ENCODE data around the gene WDR47. TPM values are rescaled to one million over a fixed set of nuclear protein-coding genes. Genes with fewer than 3 reads are reported as not detected.
"Not testable (repeated sequence)": the region's sequence is repeated elsewhere in the genome, so short reads cannot be mapped to it uniquely, and the experiment has no call there.

Gene WDR47
- total and polyA plus RNA-seq, 2 experiments from 2014 or later: 6.7 to 9.7 TPM

DNA sequence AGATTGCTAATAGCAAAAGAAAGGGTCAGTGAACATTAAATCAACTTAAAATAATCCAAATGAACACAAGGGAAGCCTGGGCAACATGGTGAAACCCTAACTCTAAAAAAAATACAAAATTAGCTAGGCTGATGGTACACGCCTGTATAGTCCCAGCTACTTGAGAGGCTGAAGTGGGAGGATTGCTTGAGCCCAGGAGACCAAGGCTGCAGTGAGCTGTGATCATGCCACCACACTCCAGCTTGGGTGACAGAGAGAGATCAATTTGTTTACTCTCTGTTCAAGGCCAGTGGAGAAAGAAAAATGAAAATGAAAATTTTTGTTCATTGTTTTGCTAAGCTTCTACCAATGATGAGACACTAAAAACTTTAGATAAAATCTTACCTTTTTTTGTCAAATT lies 24.8 kb downstream of the WDR47 start:
- Histone ChIP-seq H3K9me3 (ENCODE audit: low read depth) (no peaks in the 10 kb centered on the region), H3K4me3 (no peak overlapping the region), H2AFZ (no peak overlapping the region), H3K9me2 (replicated peaks; ENCODE audit: insufficient read depth) (no peaks in the 10 kb centered on the region), H3K36me3 (replicated peaks; ENCODE audit: insufficient read depth, low read depth) (no peaks in the 10 kb centered on the region), H4K20me1 (ENCODE audit: insufficient read depth, poor library complexity, severe bottlenecking) (no peaks in the 10 kb centered on the region), H3K27me3 (no peaks in the 10 kb centered on the region), H3K27ac (no peak overlapping the region), H3K79me2 (no peaks in the 10 kb centered on the region), H3K4me1 (ENCODE audit: insufficient read depth) (no peaks in the 10 kb centered on the region), H3K4me2 (no peak overlapping the region)
- DNase-seq (ENCODE audit: low spot score): no peak
- WGBS (ENCODE audit: low lambda C conversion rate, missing lambda C conversion rate): 100% methylated on average over 1 of the region's 1 CpG
- TF ChIP-seq EZH2 (IDR thresholded peaks at IDR 0.05; ENCODE audit: borderline replicate concordance) (no peak), CTCF (IDR thresholded peaks at IDR 0.05; ENCODE audit: poor library complexity) (no peak), EZH2phosphoT487 (IDR thresholded peaks at IDR 0.05; ENCODE audit: low read depth, severe bottlenecking, unreplicated experiment) (no peak)

GRCh38 chr1:109011335-109011734 lies 30.6 kb downstream of the WDR47 start:
- 73% methylated on average over 7 of the region's 7 CpGs for WGBS (ENCODE audit: low lambda C conversion rate, missing lambda C conversion rate)
- no peak overlapping the region for H3K4me2 ChIP-seq
- no peak overlapping the region for H2AFZ ChIP-seq
- TF ChIP-seq EZH2 (IDR thresholded peaks at IDR 0.05; ENCODE audit: borderline replicate concordance): no peak
- TF ChIP-seq EZH2phosphoT487 (IDR thresholded peaks at IDR 0.05; ENCODE audit: low read depth, severe bottlenecking, unreplicated experiment): no peak
- no peak for TF ChIP-seq CTCF (IDR thresholded peaks at IDR 0.05; ENCODE audit: poor library complexity)
- H3K79me2 ChIP-seq: no peaks in the 10 kb centered on the region
- H3K4me1 ChIP-seq (ENCODE audit: insufficient read depth): no peaks in the 10 kb centered on the region
- no peak overlapping the region for H3K4me3 ChIP-seq
- no peaks in the 10 kb centered on the region for H3K9me3 ChIP-seq (ENCODE audit: low read depth)
- H4K20me1 ChIP-seq (ENCODE audit: insufficient read depth, poor library complexity, severe bottlenecking): no peaks in the 10 kb centered on the region
- H3K36me3 ChIP-seq (replicated peaks; ENCODE audit: insufficient read depth, low read depth): no peaks in the 10 kb centered on the region
- no peak for DNase-seq (ENCODE audit: low spot score)
- H3K27me3 ChIP-seq: no peaks in the 10 kb centered on the region
- no peak overlapping the region for H3K27ac ChIP-seq
- H3K9me2 ChIP-seq (replicated peaks; ENCODE audit: insufficient read depth): no peaks in the 10 kb centered on the region

- H4K20me1 ChIP-seq (ENCODE audit: insufficient read depth, poor library complexity, severe bottlenecking); H3K27ac ChIP-seq; H2AFZ ChIP-seq; DNase-seq (ENCODE audit: low spot score); H3K27me3 ChIP-seq; H3K36me3 ChIP-seq (replicated peaks; ENCODE audit: insufficient read depth, low read depth); H3K4me1 ChIP-seq (ENCODE audit: insufficient read depth); H3K9me2 ChIP-seq (replicated peaks; ENCODE audit: insufficient read depth); H3K9me3 ChIP-seq (ENCODE audit: low read depth); H3K79me2 ChIP-seq; H3K4me3 ChIP-seq; H3K4me2 ChIP-seq: not testable (repeated sequence)
- WGBS (ENCODE audit: low lambda C conversion rate, missing lambda C conversion rate): 96% methylated on average over 3 of the region's 3 CpGs
These were observed 45.3 kb downstream of the WDR47 start for GRCh38 chr1:108996622-108997021.

- no peak overlapping the region for H3K4me3 ChIP-seq
These were observed 58.8 kb downstream of the WDR47 start for GRCh38 chr1:108983114-108983513.

More at GRCh38 chr1:108983114-108983513, 58.8 kb downstream of the WDR47 start:
- Histone ChIP-seq H3K79me2 (no peaks in the 10 kb centered on the region), H2AFZ (no peak overlapping the region), H3K27ac (no peak overlapping the region), H3K9me2 (replicated peaks; ENCODE audit: insufficient read depth) (no peaks in the 10 kb centered on the region), H3K4me1 (ENCODE audit: insufficient read depth) (no peaks in the 10 kb centered on the region), H3K27me3 (no peaks in the 10 kb centered on the region), H4K20me1 (ENCODE audit: insufficient read depth, poor library complexity, severe bottlenecking) (no peaks in the 10 kb centered on the region), H3K4me2 (no peak overlapping the region), H3K9me3 (ENCODE audit: low read depth) (no peaks in the 10 kb centered on the region), H3K36me3 (replicated peaks; ENCODE audit: insufficient read depth, low read depth) (no peaks in the 10 kb centered on the region)
- TF ChIP-seq CTCF (IDR thresholded peaks at IDR 0.05; ENCODE audit: poor library complexity): no peak
- TF ChIP-seq EZH2 (IDR thresholded peaks at IDR 0.05; ENCODE audit: borderline replicate concordance): no peak
- TF ChIP-seq EZH2phosphoT487 (IDR thresholded peaks at IDR 0.05; ENCODE audit: low read depth, severe bottlenecking, unreplicated experiment): no peak
- 68% methylated on average over 4 of the region's 4 CpGs for WGBS (ENCODE audit: low lambda C conversion rate, missing lambda C conversion rate)
- no peak for DNase-seq (ENCODE audit: low spot score)
